Hepatocyte (in vitro differentiated cells): ENCODE measurements around the gene MOB3B.

Experiments
- CTCF ChIP-seq: fragments of 200-600 bp; sonication (generic); IDR thresholded peaks from 2 replicates; pipeline ENCODE4 v1.5.1; 2016; ENCODE audit warnings: antibody characterized with exemption, mild to moderate bottlenecking; ENCODE audit not compliant: poor library complexity
- EZH2 ChIP-seq: fragments of 200-600 bp; sonication (generic); IDR thresholded peaks from 2 replicates; pipeline ENCODE4 v1.6.1; 2016; ENCODE audit warnings: antibody characterized with exemption, mild to moderate bottlenecking, borderline replicate concordance
- EZH2phosphoT487 ChIP-seq: fragments of 200-600 bp; sonication (generic); IDR thresholded peaks from one replicate; pipeline ENCODE4 v1.6.1; 2018; ENCODE audit warnings: antibody characterized with exemption, mild to moderate bottlenecking, low read depth, moderate library complexity; ENCODE audit not compliant: unreplicated experiment, severe bottlenecking

GRCh38 chr9:27348785-27349697 lies 180.6 kb downstream of the MOB3B start:
- TF ChIP-seq EZH2 (no peak), CTCF (no peak), EZH2phosphoT487 (no peak)
